ENCODE results near the gene ZNF784.

Gene ZNF784

DNA sequence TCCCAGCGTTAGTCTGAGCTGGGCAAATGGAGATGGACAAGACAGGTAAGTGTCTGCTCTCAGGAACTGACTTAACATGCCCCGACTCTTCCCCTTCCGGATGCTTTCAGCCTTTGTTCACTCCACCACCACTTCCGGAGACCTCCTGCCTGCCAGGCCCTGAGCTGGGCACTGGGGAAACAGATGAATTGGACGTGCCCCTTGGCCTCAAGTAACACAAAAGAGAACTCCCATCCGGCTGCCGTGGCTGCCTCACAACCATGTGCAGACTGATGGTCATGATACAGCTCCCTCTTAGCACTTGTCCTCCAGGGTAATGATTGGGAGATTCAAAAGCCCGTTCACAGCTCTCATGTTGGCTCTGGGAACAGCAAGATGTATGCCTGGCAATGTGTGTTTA, 6.9 kb downstream of the ZNF784 start:
- no peak for DNase-seq

DNA sequence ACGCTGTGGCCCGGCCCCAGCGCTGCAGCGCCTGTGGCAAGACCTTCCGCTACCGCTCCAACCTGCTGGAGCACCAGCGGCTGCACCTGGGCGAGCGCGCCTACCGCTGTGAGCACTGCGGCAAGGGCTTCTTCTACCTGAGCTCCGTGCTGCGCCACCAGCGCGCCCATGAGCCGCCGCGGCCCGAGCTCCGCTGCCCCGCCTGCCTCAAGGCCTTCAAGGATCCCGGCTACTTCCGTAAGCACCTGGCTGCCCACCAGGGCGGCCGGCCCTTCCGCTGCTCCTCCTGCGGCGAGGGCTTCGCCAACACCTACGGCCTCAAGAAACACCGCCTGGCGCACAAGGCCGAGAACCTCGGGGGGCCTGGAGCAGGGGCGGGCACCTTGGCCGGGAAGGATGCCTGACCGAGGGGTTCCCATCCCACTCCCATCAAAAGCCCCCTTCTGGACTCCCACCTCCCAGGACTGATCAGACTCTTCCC, 7.9 kb downstream of the ZNF784 start:
- no peak for DNase-seq

DNA sequence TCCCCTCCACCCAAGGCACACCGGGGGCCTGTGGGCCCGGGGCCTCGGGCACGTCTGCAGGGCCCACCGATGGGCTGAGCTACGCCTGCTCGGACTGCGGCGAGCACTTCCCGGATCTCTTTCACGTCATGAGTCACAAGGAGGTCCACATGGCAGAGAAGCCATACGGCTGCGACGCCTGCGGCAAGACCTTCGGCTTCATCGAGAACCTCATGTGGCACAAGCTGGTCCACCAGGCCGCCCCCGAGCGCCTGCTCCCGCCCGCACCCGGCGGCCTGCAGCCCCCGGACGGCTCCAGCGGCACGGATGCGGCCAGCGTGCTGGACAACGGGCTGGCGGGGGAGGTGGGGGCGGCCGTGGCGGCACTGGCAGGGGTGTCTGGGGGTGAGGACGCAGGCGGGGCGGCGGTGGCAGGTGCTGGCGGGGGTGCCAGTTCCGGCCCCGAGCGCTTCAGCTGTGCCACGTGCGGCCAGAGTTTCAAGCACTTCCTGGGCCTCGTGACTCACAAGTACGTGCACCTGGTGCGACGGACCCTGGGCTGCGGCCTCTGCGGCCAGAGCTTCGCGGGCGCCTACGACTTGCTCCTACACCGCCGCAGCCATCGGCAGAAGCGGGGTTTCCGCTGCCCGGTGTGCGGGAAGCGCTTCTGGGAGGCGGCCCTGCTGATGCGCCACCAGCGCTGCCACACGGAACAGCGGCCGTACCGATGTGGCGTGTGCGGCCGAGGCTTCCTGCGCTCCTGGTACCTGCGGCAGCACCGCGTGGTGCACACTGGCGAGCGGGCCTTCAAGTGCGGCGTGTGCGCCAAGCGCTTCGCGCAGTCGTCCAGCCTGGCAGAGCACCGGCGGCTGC, 8.6 kb downstream of the ZNF784 start:
- DNase-seq, result no peak

DNA sequence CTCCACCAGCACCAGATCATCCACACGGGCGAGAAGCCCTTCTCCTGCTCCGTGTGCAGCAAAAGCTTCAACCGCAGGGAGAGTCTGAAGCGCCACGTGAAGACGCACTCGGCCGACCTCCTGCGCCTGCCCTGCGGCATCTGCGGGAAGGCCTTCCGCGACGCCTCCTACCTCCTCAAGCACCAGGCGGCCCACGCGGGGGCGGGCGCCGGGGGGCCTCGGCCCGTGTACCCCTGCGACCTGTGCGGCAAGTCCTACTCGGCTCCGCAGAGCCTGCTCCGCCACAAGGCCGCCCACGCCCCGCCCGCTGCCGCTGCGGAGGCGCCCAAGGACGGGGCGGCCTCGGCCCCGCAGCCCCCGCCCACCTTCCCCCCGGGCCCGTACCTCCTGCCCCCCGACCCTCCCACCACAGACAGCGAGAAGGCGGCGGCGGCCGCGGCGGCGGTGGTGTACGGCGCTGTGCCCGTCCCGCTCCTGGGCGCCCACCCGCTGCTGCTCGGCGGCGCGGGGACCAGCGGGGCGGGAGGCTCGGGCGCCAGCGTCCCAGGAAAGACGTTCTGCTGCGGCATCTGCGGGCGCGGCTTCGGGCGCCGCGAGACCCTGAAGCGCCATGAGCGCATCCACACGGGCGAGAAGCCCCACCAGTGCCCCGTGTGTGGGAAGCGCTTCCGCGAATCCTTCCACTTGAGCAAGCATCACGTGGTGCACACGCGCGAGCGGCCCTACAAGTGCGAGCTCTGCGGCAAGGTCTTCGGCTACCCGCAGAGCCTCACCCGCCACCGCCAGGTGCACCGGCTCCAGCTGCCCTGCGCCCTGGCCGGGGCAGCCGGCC, 9.4 kb downstream of the ZNF784 start:
- no peak for DNase-seq

DNA sequence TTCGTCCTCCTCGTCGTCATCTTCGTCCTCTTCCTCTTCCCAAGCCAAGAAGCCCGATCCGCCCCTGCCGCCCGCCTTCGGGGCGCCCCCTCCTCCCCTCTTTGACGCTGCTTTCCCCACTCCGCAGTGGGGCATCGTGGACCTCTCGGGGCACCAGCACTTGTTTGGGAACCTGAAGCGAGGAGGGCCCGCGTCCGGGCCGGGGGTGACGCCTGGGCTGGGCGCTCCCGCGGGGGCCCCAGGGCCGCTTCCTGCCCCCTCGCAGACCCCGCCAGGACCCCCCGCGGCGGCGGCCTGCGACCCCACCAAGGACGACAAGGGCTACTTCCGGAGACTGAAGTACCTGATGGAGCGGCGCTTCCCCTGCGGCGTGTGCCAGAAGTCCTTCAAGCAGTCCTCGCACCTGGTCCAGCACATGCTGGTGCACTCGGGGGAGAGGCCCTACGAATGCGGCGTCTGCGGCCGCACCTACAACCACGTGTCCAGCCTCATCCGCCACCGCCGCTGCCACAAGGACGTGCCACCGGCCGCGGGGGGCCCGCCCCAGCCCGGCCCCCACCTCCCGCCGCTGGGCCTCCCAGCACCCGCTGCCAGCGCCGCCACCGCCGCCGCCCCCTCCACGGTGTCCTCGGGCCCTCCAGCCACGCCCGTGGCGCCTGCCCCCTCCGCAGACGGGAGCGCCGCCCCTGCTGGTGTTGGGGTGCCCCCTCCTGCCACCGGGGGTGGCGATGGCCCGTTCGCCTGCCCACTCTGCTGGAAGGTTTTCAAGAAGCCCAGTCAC, 10.2 kb downstream of the ZNF784 start:
- no peak for DNase-seq

DNA sequence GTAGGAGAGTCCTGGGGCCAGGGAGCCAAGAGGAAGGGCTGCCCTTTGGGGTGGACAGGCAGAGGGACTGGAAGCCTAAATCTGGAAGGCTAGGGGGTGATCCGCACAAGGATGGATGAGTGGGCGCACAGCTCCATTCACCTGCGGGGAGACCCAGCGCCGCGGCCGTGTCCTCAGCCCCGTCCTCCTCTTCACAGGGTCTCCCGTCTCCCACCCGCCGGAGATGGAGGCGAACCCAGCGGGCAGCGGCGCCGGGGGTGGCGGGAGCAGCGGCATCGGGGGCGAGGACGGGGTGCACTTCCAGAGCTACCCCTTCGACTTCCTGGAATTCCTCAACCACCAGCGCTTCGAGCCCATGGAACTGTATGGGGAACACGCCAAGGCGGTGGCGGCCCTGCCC, 11.0 kb downstream of the ZNF784 start:
- DNase-seq, result no peak

DNA sequence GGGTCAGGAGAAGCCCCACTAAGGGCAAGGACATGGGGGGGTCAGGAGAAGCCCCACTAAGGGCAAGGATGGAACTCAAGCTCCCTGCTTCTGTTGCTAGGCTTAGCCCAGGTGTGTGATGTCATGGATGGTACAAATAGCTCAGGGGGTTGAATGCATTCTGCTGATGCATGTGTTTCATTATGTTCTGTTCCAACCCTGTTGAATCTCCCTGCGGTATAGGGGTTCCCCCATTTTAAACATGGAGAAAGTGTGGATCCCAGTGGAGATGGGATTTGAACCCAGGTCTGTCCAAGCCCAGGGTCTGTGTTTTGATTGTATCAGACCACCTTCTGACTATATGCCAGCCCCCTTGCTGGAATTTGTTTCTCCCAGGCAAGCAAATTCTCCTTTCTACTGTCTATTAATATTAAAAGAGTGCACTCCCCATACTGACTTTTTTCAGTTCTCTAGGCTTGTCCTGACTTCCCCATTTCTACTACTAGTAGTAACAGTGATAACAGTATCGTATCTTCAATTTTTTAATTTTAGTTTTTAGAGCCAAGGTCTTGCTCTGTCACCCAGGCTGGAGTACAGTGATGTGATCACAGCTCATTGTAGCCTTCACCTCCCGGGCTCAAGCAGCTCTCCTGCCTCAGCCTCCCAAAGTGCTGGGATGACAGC, 12.3 kb downstream of the ZNF784 start:
- no peak for DNase-seq

DNA sequence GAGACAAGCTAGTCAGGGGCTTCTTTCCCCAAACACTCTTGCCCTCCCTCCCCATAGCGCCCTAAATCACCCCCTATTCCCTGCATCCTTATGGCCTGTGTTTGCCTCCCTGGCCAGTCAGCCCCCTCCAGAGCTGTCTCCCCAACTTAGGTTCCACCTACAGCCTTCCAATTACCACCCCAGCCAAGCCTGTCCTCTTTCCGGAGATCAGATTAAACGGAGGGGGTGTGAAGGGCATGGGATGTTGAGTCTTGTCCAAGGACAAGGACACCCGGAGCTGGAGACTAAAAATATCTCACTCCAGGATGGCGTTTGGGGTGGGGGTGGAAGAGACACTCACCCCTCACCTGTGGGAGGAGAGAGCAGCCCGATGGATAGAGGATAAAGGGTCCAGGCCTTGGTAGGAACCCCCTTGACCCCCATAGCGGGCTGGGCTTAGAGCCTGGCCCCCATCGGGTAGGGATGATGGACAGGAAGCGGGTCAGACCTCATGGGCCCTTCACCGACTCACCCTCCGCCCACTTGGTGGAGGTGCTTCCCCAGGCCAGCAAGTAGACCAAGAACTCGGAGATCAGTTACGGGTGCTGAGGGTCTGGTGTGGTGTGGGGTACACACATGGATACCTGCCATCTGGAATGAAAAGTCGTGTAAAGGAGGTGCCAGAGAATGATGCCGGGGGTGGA, 12.9 kb downstream of the ZNF784 start:
- no peak for DNase-seq

DNA sequence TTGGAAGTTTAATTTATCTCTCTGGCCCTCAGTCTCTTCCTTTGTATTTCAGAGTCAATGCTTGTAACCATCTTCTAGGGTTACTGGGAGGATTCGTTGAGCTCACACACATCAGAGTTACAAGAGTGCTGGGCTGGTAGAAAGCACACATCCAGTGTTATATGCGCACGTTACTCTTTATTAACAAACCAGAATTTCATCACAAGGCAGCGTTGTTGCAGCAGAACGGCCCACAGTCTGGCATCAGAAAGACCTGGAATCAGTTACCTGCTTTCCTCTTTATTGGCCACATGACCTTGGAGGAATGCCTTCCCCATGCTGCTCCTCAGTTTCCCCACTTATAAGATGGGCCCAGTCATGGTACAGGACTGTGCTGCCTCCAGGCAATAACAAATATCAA, 15.0 kb downstream of the ZNF784 start:
- DNase-seq, result no peak

DNA sequence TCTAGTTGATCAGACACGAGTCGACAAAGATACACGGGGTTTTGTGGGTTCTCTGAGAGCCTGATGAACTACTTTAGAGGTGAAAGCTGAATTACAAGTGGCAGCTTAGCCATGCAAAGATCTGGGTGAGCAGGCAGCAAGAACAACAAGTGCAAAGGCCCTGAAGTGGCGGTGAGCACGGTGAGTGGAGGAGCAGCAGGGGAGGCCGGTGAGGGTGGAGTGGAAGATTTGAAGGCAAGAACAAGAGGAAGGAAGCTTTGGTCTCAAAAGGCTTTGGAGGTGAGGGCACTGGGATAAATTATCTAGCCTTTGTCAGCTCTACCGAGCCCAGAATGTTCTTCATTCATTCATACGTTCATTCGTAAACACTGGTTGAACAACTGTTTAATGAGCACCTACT, 17.5 kb downstream of the ZNF784 start:
- DNase-seq, result no peak

DNA sequence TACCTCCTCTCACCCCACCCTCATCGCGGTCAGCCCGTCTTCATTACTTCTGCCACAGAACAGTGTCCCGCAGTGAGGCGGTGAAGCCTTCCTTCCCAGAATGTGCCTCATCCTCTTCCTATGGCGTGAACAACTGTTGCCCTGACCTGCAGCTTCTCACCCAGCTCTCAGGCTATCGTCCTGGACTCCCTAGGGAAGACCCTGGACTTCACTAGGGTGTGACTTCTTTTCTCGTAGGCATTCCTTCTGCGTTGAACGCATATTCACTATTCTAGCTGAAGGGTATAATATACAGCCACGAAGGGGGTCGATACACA, 17.9 kb downstream of the ZNF784 start:
- no peak for DNase-seq

DNA sequence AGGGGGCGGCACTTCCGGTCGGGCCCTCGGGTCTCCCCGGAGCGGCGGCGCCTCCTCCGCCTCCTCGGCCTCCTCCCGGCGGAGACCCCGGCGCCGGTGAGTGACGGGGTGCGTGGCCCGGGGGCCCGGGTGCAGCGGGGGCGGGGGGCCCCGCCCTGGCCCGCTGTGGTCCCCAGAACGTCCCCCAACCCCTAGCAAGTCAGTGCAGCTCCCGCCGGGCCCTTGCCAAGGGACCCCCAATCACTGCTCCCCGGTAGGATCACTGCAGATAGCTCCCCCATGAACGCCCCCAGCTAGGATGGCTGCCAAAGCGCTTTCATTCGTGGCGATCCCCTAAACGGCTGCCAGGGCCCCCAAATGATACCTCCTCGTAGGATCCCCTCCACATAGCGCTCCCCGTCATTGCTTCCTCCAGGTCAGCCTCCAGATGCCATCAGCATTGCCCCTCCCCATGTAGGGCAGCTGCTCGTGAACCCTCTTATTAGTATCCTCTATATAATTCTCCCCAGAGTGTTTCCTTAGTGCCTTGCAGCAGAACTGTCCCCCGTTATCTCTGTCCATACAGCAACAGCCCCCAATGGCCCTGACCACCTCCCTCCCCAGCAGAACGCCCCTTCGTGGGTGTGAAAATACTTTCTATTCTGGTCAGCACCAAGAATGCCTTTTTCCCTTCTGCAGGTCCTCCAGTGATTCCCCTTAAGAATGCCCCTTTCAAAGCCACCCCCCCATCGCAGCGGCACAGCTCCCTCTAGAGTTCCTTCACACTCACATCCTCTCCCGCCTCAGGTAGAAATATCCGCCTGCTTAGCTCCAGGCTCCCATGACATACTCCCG, 18.5 kb downstream of the ZNF784 start, which contains the start of gene ZNF865:
ZNF865 (plus strand) TSS at position 11 of the 834 bp plus-strand sequence. CDS start 7,972 bp downstream, outside the sequence.
- DNase-seq, result peak; percentile 80

DNA sequence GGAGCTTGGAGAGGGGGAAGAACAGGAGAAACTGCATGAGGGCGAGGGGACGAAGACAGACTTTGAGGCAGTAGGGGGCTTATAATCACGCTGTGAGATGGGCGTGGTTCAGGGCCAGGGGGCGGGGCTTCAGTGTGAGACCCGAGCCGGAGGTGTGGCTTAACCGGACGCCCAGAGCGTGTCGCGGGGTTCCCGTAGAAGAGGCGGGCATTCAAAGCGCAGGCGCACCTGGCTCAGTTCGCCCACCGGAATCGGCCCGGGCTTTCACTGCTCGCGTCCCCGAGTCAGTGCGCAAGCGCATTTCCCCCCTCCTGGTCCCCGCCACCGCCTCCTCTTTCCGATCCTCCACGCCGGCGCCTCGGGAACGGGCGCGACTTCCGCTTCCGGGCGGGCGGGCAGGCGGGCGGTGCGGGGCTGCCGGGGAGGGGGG, 19.1 kb downstream of the ZNF784 start:
- DNase-seq, result peak; percentile 99

DNA sequence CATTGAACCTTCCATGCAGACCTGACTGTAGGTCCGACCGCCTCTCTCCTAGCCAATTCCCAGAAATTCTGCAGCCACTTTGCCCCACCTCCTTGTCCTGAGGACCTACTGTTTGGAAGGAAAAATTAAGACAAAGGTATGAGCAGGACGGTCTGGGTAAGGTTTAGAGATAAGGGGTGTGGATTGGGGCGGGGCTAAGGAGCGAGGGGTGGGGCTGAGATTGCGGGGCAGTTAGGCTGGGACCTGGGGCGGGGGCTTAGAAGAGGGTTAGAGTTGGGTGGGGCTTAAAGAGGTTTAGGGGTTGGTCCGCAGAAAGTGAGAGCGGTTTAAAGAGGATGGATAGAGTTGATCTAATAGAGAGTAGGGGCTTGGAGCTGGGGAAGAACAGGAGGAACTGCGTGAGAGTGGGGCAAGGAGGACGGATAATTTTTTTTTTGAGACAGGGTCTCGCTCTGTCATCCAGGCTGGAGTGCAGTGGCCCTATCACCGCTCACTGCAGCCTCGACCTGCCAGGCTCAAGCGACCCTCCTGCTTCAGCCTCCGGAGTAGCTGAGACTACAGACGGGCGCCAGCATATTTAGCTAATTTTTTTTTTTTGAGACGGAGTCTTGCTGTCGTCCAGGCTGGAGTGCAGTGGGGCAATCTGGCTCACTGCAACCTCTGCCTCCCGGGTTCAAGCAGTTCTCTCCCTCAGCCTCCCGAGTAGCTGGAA, 20.6 kb downstream of the ZNF784 start:
- no peak for DNase-seq

DNA sequence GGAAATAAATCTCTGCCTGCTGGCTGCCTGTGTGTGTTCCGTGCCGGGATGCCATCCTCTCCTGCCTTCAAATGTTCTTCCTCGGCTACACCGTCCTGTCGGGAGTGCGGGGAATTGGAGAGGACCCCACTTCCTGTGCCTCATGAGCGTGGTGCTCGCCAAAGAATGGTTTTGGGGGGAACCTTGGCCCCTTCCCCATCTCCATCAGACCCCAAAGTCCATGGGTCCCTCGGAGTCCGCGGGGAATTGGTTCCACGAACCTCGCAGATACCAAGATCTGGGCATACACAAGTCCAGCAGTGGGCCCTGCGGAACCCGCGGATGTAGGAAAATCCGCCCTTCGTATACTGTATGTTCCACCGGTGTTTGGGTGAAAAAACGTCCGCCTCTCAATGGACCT, 21.3 kb downstream of the ZNF784 start:
- no peak for DNase-seq

DNA sequence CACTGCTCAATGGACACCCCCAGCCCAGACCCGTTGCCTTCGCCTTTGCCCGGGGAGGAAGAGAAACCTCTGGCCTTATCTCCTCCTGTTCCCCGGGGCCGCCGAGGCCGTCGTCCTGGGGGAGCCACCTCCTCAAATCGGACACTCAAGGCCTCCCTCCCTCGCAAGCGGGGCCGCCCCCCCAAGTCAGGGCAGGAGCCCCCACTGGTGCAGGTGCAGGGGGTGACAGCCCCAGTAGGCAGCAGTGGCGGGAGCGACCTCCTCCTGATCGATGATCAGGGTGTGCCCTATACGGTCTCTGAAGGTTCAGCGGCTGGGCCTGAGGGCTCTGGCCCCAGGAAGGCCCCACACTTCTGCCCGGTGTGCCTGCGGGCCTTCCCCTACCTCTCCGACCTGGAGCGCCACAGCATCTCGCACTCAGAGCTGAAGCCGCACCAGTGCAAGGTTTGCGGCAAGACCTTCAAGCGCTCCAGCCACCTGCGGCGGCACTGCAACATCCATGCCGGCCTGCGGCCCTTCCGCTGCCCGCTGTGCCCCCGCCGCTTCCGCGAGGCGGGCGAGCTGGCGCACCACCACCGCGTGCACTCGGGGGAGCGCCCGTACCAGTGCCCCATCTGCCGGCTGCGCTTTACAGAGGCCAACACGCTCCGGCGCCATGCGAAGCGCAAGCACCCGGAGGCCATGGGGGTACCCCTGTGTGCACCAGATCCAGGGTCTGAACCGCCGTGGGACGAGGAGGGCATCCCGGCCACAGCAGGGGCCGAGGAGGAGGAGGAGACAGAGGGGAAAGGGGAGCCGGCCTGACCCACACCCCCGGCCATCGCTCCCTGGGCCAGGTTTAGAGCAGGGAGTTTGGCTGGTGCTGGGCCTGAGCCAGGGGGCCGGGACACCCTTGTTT, 22.0 kb downstream of the ZNF784 start:
- no peak for DNase-seq

DNA sequence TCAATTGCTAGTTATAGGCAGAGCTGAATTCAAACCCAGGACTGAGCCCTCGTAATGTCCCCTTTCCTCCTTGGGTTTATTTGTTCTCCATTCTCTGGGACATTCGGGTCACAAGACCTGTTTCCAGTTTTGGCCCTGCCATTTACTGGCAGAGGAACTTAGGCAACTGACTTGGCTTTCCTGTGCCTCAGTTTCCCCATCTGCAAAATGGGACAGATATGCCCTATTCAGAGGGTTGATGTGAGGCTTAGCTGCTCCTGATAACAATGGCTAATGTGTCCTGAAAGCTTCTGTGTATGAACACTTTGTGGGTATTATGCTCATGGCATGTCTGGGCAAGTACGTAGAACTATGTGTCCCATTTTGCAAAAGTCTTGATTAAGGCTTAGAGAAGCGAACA, 23.3 kb downstream of the ZNF784 start:
- DNase-seq, result no peak

DNA sequence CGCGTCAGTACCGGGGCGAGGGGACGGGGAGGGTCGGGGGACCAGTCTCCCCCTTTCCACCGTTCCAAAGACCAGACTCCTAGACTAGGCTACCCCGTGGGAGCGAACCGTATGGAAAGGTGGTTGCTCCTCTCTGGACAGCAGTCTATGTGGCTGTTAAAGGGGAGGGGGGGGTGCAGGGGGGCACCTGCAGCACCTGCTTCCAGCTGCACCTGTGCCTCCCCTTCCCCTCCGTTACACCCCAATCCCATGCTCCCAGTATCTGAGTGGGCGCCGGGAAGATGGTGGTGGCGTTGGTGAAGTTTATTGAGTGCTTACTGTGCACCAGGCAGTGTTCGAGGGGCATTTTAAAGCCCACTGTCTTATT, 23.7 kb downstream of the ZNF784 start:
- DNase-seq, result no peak
